ENCODE data around the gene SNX10. TPM values are rescaled to one million over a fixed set of nuclear protein-coding genes. Genes with fewer than 3 reads are reported as not detected.
A peak's percentile ranks its signal among the peaks of the same experiment; 100 is the strongest.

The SNX10 gene
- total RNA-seq, 2 experiments from 2014 or later, result 4.6 to 5.8 TPM

- no peak for ATAC-seq (ENCODE audit: poor library complexity)
- Mint-ChIP-seq H3K36me3 (ENCODE audit: low read depth) (no peaks in the 10 kb centered on the region), H3K4me3 (peak overlapping the region; percentile 95), H3K4me1 (ENCODE audit: low read depth) (peaks cover 37% of the 10 kb centered on the region), H3K27ac (peak overlapping the region; percentile 72), H3K27me3 (no peaks in the 10 kb centered on the region), H3K9me3 (no peaks in the 10 kb centered on the region)
- Histone ChIP-seq H3K4me1 (ENCODE audit: insufficient read depth, low read length) (peaks cover 38% of the 10 kb centered on the region), H3K27ac (ENCODE audit: low read depth in 1 of 2, low read length in 2 of 2) (no peak overlapping the region), H3K9me3 (ENCODE audit: control insufficient read depth in 1 of 2, insufficient read depth in 1 of 2, low read length in 2 of 2) (no peaks in the 10 kb centered on the region), H3K27me3 (ENCODE audit: control insufficient read depth in 1 of 2, insufficient read depth in 2 of 2, low read length in 2 of 2) (no peaks in the 10 kb centered on the region), H3K4me3 (ENCODE audit: low read length) (peak overlapping the region; percentile 89), H3K36me3 (ENCODE audit: insufficient read depth, low read length) (no peaks in the 10 kb centered on the region)
- TF ChIP-seq CTCF (IDR thresholded peaks at IDR 0.05), result no peak
- intact Hi-C loops (cut with DNase I, micrococcal nuclease), result loop anchor here (2.0 to 10.0 kb wide), 6 partner anchors 71 to 874 kb away; partner anchors contain the start of gene HOXA9 (in 1 of the 2)
- ChIA-PET CTCF (interaction anchor here (1.0 to 1.9 kb wide), 6 partner anchors 74 to 399 kb away, joined by 3 to 8 read pairs (median 4); partner anchors contain the start of gene HNRNPA2B1), POLR2A (interaction anchor here (0.9 to 3.5 kb wide), 7 partner anchors 12 to 193 kb away, joined by 3 to 50 read pairs (median 4); partner anchors contain the start of genes CBX3 and HNRNPA2B1)
- DNase-seq, result no peak
These were observed 411 bp upstream of the SNX10 start for GRCh38 chr7:26291251-26291650.

GRCh38 chr7:26292768-26293560 lies 1.3 kb downstream of the SNX10 start:
- DNase-seq (no peak), ATAC-seq (ENCODE audit: poor library complexity) (no peak)
- no peak for TF ChIP-seq CTCF (IDR thresholded peaks at IDR 0.05)
- POLR2A ChIA-PET, result interaction anchor here (0.8 to 4.1 kb wide), 5 partner anchors 8 to 94 kb away, joined by 3 to 31 read pairs (median 4); partner anchors contain the start of genes CBX3 and HNRNPA2B1
- CTCF ChIA-PET, result interaction anchor here (1.3 kb wide), 1 partner anchor 77 kb away, joined by 4 read pairs; no protein-coding TSS in a partner anchor
- H3K4me3 Mint-ChIP-seq, result peak overlapping the region; percentile 93
- H3K4me1 Mint-ChIP-seq (ENCODE audit: low read depth), result peaks cover 37% of the 10 kb centered on the region
- H3K4me3 ChIP-seq (ENCODE audit: low read length), result peak overlapping the region; percentile 89
- no peaks in the 10 kb centered on the region for H3K9me3 Mint-ChIP-seq
- H3K27ac Mint-ChIP-seq, result peak overlapping the region; percentile 78
- no peaks in the 10 kb centered on the region for H3K36me3 Mint-ChIP-seq (ENCODE audit: low read depth)
- no peaks in the 10 kb centered on the region for H3K9me3 ChIP-seq (ENCODE audit: control insufficient read depth in 1 of 2, insufficient read depth in 1 of 2, low read length in 2 of 2)
- H3K27me3 ChIP-seq (ENCODE audit: control insufficient read depth in 1 of 2, insufficient read depth in 2 of 2, low read length in 2 of 2), result no peaks in the 10 kb centered on the region
- H3K4me1 ChIP-seq (ENCODE audit: insufficient read depth, low read length), result peaks cover 38% of the 10 kb centered on the region
- no peaks in the 10 kb centered on the region for H3K36me3 ChIP-seq (ENCODE audit: insufficient read depth, low read length)
- peak overlapping the region in 1 of 2 donors; percentile 56 for H3K27ac ChIP-seq (ENCODE audit: low read depth in 1 of 2, low read length in 2 of 2)
- H3K27me3 Mint-ChIP-seq, result no peaks in the 10 kb centered on the region
- intact Hi-C loops (cut with DNase I, micrococcal nuclease), result loop anchor here (2.0 to 10.0 kb wide), 7 partner anchors 69 to 872 kb away; partner anchors contain the start of gene HOXA9 (in 1 of the 2)

DNA sequence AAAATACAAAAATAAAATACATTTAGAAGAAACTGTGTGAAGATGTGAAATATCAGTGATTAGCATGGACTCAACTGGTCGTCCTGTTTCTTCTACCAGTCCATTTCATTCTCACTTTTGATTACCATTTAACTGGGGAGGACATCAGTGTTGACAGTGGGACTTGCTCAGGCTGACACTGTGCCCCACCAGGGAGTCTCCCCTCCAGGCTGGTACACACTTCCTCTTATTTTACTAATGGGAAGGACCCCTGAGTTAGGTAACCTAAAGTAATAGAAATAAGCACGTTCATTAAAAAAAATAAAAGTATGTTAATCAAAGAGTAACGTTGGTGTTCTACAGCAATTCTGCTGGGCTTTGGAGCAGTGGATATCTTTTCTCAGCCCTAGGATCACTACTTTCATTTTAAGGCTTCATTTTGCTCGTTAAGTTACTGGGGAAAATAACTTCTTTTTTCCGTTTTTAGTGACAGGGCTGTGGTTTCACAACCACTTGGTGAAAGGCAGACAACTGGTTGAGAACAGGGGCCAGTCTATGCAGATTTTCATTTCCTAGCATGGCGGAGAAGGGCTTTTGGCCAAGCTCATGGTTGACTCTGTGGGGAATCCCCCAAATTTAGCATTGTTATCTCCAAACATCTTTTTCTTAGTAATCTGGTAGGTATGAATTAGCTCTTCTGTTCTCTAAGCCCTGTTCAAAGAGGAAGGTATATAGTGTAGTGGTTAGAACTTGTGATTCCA lies 2.1 kb downstream of the SNX10 start:
- ATAC-seq (ENCODE audit: poor library complexity), result peak; percentile 59
- ChIA-PET CTCF (interaction anchor here (1.2 to 1.3 kb wide), 2 partner anchors 76 to 203 kb away, joined by 4 read pairs; no protein-coding TSS in a partner anchor), POLR2A (interaction anchor here (0.9 to 4.1 kb wide), 7 partner anchors 9 to 95 kb away, joined by 3 to 31 read pairs (median 4); partner anchors contain the start of genes CBX3 and HNRNPA2B1)
- intact Hi-C loops (cut with DNase I, micrococcal nuclease), result loop anchor here (2.0 to 10.0 kb wide), 7 partner anchors 69 to 871 kb away; partner anchors contain the start of gene HOXA9 (in 1 of the 2)
- DNase-seq, result peak in 12 of 14 experiments; percentile 11 to 88 (median 24)
- H3K4me3 ChIP-seq (ENCODE audit: low read length), result peak overlapping the region; percentile 89
- peak overlapping the region; percentile 86 for H3K4me3 Mint-ChIP-seq
- H3K27ac ChIP-seq (ENCODE audit: low read depth in 1 of 2, low read length in 2 of 2), result peak overlapping the region in 1 of 2 donors; percentile 56
- peaks cover 37% of the 10 kb centered on the region for H3K4me1 Mint-ChIP-seq (ENCODE audit: low read depth)
- H3K36me3 Mint-ChIP-seq (ENCODE audit: low read depth), result no peaks in the 10 kb centered on the region
- no peaks in the 10 kb centered on the region for H3K27me3 Mint-ChIP-seq
- H3K27ac Mint-ChIP-seq, result peak overlapping the region; percentile 78
- no peaks in the 10 kb centered on the region for H3K36me3 ChIP-seq (ENCODE audit: insufficient read depth, low read length)
- H3K9me3 Mint-ChIP-seq, result no peaks in the 10 kb centered on the region
- no peaks in the 10 kb centered on the region for H3K27me3 ChIP-seq (ENCODE audit: control insufficient read depth in 1 of 2, insufficient read depth in 2 of 2, low read length in 2 of 2)
- H3K9me3 ChIP-seq (ENCODE audit: control insufficient read depth in 1 of 2, insufficient read depth in 1 of 2, low read length in 2 of 2), result no peaks in the 10 kb centered on the region
- no peak for TF ChIP-seq CTCF (IDR thresholded peaks at IDR 0.05)
- peaks cover 38% of the 10 kb centered on the region for H3K4me1 ChIP-seq (ENCODE audit: insufficient read depth, low read length)
